GM19351 (cell line): ENCODE results near the gene LRP6.

Source experiments
- ATAC-seq: cut with Tn5 transposase; IDR thresholded peaks from one replicate; pipeline ENCODE4 v1.9.1; 2021; ENCODE audit warnings: mild to moderate bottlenecking, moderate library complexity; ENCODE audit not compliant: unreplicated experiment

The LRP6 gene

DNA sequence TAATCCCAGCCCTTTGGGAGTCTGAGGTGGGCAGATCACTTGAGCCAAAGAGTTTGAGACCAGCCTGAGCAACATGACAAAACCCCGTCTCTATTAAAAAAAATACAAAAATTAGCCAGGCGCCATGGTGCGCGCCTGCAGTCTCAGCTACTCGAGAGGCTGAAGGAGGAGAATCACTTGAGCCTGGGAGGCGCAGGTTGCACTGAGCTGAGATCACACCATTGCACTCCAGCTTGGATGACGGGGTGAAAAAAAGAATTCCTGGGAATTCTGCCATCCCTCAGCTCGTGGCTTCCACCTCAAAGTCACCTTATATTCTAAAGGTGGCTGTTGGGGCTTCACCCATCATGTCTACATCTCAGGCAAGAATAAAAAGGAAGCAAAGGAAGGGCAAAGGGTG is 183.2 kb downstream of the LRP6 start:
- no peak for ATAC-seq

- ATAC-seq, result no peak
These were observed 184.9 kb downstream of the LRP6 start for GRCh38 chr12:12081836-12082497.

DNA sequence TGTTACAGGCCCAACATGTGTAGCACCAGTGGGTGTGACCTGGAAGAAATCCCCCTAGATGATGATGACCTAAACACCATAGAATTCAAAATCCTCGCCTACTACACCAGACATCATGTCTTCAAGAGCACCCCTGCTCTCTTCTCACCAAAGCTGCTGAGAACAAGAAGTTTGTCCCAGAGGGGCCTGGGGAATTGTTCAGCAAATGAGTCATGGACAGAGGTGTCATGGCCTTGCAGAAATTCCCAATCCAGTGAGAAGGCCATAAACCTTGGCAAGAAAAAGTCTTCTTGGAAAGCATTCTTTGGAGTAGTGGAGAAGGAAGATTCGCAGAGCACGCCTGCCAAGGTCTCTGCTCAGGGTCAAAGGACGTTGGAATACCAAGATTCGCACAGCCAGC is 187.6 kb downstream of the LRP6 start:
- ATAC-seq, result no peak

DNA sequence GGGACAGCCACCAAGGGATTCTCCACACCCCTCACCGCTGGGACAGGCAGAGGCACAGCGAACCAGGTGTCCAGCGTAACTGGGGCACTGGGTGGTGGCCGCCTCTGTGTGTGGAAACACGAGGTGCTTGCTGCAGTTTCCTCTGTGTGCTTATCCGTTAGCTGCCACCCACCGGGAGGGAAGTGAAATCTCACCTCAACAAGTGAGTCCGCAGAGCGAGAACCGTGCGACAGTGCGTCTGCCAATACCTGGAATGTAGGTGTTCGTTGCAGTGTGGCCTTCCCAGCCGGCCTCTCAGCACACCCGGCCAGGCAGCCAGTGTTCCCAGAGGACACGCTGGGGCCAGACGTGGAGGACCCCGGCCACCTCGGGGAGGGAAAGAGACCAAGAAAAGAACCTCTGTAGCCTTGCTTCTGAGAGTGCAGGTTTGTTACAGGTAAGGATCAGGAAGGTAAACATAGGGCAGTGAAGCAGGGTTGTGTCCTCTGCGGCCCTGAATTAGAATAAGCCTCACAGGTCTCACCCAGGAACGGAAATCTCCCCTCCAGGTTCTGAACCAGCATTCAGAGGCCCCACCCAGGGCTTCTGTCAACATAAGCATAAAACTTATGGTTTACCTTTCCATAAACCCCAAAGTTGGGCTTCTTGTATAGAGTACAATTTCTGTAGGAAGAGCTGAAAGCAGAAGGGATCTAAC is 194.6 kb downstream of the LRP6 start:
- peak; percentile 64 for ATAC-seq

- ATAC-seq, result peak; percentile 73
These were observed 195.9 kb downstream of the LRP6 start, which contains the start of gene BCL2L14 for GRCh38 chr12:12070674-12071656. TSS of gene BCL2L14 (plus strand) at chr12:12070939. CDS start at chr12:12079306, 8,367 bp downstream.

- no peak for ATAC-seq
These were observed 196.9 kb downstream of the LRP6 start for GRCh38 chr12:12069821-12070548.

DNA sequence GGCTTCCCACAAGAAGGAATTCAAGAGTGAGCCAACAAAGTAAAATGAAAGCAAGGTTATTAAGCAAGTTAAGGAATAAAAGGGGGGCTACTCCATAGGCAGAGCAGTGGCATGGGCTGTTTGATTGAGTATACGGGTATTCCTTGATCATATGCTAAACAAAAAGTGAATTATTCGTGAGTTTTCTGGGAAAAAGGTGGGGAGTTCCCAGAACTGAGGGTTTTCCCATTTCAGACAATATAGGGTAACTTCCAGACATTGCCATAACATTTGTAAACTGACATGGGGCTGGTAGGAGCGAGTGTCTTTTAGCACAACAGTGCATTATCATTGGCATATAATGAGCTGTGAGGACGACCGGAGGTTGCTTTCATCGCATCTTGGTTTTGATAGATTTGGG is 198.1 kb downstream of the LRP6 start:
- no peak for ATAC-seq
